GM06990 (cell line): ENCODE data around the gene SIL1.

ENCODE experiments used
- DNase-seq: peaks from one replicate; pipeline ENCODE4 v3.0.0-alpha.2; 2011; ENCODE audit not compliant: insufficient read length; ENCODE audit errors: extremely low read depth
- H3K27me3 ChIP-seq: replicated peaks from 2 replicates; pipeline ENCODE4 v1.6.0; 2011; ENCODE audit warnings: low read length; ENCODE audit not compliant: control insufficient read depth, insufficient read depth
- H3K36me3 ChIP-seq: 2 replicates; pipeline ENCODE4 v1.5.1; 2011; ENCODE audit warnings: low read length; ENCODE audit not compliant: control insufficient read depth, insufficient read depth
- H3K4me3 ChIP-seq: replicated peaks from 2 replicates; pipeline ENCODE4 v1.5.1; 2011; ENCODE audit warnings: low read depth, mild to moderate bottlenecking, control low read depth, low read length
- CTCF ChIP-seq: IDR thresholded peaks from 2 replicates; pipeline ENCODE4 v1.5.1; 2011; ENCODE audit warnings: low read length, control low read depth, mild to moderate bottlenecking, inconsistent platforms; ENCODE audit not compliant: insufficient read depth, poor library complexity, severe bottlenecking

SIL1 gene

GRCh38 chr5:138942861-138943260 lies 255.3 kb downstream of the SIL1 start:
- H3K27me3 ChIP-seq = no peaks in the 10 kb centered on the region
- peaks cover 14% of the 10 kb centered on the region for H3K36me3 ChIP-seq
- no peak for DNase-seq
- no peak for TF ChIP-seq CTCF
- H3K4me3 ChIP-seq = no peak overlapping the region

- TF ChIP-seq CTCF = no peak
- no peak overlapping the region for H3K4me3 ChIP-seq
- peaks cover 11% of the 10 kb centered on the region for H3K36me3 ChIP-seq
- H3K27me3 ChIP-seq = no peaks in the 10 kb centered on the region
- no peak for DNase-seq
These were observed 256.1 kb downstream of the SIL1 start for GRCh38 chr5:138942066-138942465.

GRCh38 chr5:138938526-138938925 lies 259.6 kb downstream of the SIL1 start:
- H3K36me3 ChIP-seq = peaks cover 7% of the 10 kb centered on the region
- no peak for TF ChIP-seq CTCF
- H3K4me3 ChIP-seq = no peak overlapping the region
- no peaks in the 10 kb centered on the region for H3K27me3 ChIP-seq
- DNase-seq = no peak

- no peak for DNase-seq
- no peaks in the 10 kb centered on the region for H3K27me3 ChIP-seq
- TF ChIP-seq CTCF = no peak
- peaks cover 9% of the 10 kb centered on the region for H3K36me3 ChIP-seq
- H3K4me3 ChIP-seq = no peak overlapping the region
These were observed 260.5 kb downstream of the SIL1 start for GRCh38 chr5:138937392-138938387.

- Histone ChIP-seq H3K27me3 (no peaks in the 10 kb centered on the region), H3K36me3 (peaks cover 14% of the 10 kb centered on the region), H3K4me3 (no peak overlapping the region)
- no peak for TF ChIP-seq CTCF
- no peak for DNase-seq
These were observed 261.2 kb downstream of the SIL1 start for GRCh38 chr5:138936968-138937345.
